GM18498 (cell line): Measurements from ENCODE around the gene WDR37.
"Not testable (repeated sequence)": the region's sequence is repeated elsewhere in the genome, so short reads cannot be mapped to it uniquely, and the experiment has no call there.

ENCODE experiments used
- ATAC-seq: cut with Tn5 transposase; IDR thresholded peaks from one replicate; pipeline ENCODE4 v1.9.1; 2021; ENCODE audit warnings: mild to moderate bottlenecking, moderate library complexity; ENCODE audit not compliant: unreplicated experiment

WDR37 gene

GRCh38 chr10:1102831-1103230 is 46.6 kb downstream of the WDR37 start:
- no peak for ATAC-seq

GRCh38 chr10:1103551-1103950 is 47.4 kb downstream of the WDR37 start:
- ATAC-seq: no peak

DNA sequence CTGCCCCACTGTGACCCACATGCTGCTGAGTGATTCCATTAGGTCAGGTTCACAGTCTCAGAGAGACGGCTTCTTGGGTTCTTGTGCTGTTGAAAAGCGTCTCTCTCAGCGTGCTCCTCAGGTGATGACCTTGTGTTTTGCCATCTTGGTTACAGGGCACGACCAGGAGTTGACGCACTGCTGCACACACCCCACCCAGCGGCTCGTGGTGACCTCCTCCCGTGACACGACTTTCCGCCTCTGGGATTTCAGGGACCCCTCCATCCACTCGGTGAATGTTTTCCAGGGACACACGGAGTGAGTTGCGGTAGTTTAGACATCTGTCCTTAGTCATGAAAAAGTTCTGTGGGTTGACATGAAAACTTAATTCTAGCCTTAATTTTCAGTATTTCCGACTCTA is 48.8 kb downstream of the WDR37 start:
- no peak for ATAC-seq

GRCh38 chr10:1107004-1107403 is 50.8 kb downstream of the WDR37 start:
- no peak for ATAC-seq

GRCh38 chr10:1107679-1108078 is 51.5 kb downstream of the WDR37 start:
- ATAC-seq: no peak

GRCh38 chr10:1109795-1110673 is 53.8 kb downstream of the WDR37 start:
- ATAC-seq: peak; percentile 75

GRCh38 chr10:1110674-1111119 is 54.5 kb downstream of the WDR37 start:
- ATAC-seq: no peak

- ATAC-seq: no peak
These were observed 58.1 kb downstream of the WDR37 start for GRCh38 chr10:1114315-1114714.

GRCh38 chr10:1114719-1115606 is 58.8 kb downstream of the WDR37 start:
- ATAC-seq: no peak

DNA sequence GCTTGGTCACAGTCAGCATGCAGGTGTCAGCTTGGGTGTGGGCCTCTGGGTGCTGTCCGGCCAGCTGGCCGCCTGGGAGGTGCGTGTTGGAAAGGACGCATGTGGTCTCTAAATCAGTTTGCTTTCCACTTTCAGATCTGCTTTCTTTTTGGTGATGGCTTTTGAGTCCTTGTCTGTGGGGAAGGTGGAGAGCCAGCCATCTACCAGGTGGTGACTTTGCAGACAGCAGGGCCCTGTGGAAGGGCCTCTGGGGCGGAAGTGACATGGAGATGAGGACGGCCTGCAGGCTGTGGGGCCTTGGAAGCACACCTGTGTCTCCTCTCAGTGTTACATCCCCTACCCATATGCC is 59.4 kb downstream of the WDR37 start:
- no peak for ATAC-seq

DNA sequence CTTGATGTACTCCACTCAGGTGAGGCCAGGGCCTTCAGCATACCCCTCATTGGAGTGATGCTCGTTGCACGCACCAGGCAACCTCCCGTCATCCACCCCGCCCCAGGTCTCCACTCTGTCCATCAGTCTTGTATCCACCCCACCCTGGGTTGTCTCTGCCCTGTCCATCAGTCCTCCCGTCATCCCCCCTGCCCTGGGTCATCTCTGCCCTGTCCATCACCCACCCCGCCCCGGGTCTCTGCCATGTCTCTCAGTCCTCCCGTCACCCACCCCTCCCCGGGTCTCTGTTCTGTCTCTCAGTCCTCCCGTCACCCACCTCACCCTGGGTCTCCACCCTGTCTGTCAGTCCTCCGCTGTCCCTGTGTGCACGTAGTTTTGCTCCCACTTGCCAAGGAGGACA is 59.9 kb downstream of the WDR37 start:
- no peak for ATAC-seq

- no peak for ATAC-seq
These were observed 60.6 kb downstream of the WDR37 start for GRCh38 chr10:1116696-1117280.

DNA sequence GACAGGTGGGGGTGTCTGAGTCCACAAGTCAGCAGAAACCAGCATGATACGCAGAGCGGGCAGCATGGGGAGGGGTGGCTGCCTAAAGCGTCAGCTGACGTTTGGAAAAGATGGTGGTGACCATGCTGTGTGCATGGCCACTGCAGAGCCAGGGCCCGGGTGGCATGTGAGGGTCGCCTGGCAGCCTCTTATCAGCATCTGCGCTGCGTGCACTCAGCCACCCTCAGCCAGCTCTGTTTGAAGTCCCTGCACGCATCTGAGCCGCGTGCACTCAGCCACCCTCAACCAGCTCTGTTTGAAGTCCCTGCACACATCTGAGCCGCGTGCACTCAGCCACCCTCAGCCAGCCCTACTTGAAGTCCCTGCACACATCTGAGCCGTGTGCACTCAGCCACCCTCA is 61.5 kb downstream of the WDR37 start:
- ATAC-seq: no peak

DNA sequence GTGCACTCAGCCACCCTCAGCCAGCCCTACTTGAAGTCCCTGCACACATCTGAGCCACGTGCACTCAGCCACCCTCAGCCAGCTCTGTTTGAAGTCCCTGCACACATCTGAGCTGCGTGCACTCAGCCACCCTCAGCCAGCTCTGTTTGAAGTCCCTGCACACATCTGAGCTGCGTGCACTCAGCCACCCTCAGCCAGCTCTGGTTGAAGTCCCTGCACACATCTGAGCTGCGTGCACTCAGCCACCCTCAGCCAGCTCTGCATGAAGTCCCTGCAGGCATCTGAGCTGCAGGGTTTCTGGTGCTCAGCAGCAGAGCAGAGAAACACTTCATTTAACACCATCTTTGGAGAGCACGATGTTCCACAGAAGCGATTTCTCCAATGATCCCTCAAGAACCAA is 62.1 kb downstream of the WDR37 start:
- not testable (repeated sequence) for ATAC-seq

DNA sequence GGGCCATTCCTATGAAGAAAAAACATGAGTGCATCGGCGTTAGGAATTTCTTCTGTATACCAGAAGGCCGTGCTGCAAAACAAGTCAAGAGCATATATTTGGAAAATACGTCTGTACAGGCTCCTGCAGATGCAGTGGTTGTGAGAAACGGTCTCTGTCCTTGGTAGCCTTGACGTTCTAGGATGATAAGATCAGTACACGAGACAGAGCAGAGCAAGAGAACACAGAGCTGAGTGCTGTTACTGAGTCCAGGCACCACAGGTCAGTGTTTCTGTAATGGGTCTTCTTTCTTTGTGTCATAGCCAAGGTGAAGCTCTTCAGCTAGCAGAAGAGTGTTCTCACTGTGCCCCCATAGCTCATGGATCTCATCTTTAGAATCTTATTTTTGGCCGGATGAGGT is 62.8 kb downstream of the WDR37 start:
- no peak for ATAC-seq

- ATAC-seq: no peak
These were observed 63.3 kb downstream of the WDR37 start for GRCh38 chr10:1119501-1119900.

- ATAC-seq: no peak
These were observed 64.1 kb downstream of the WDR37 start for GRCh38 chr10:1120306-1120705.

- ATAC-seq: no peak
These were observed 64.6 kb downstream of the WDR37 start for GRCh38 chr10:1120801-1121211.

- ATAC-seq: no peak
These were observed 65.2 kb downstream of the WDR37 start for GRCh38 chr10:1121271-1121970.

- no peak for ATAC-seq
These were observed 66.2 kb downstream of the WDR37 start for GRCh38 chr10:1122349-1122748.

DNA sequence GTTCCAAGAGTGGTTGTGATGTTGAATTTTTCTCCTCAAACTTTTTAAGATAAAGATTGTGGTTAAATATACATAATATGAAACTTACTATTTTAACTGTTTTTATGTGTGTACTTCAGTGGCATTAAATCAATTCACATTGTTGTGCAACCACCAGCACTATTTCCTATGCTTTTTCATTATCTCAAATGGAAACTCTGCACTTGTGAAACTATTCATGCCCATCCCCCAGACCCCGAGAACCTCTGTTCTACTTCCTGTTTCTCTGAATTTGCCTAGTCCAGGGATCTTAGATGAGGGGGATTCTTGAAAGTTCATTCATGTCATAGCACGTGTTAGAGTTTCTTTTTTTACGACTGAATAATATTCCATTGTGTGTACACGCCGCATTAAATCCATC is 67.0 kb downstream of the WDR37 start:
- no peak for ATAC-seq
